Natural killer cell treated with Interleukin-12 subunit alpha and Interleukin-12 subunit beta and Interleukin-15 and Interleukin-18, amount 100 ng/mL, for 72 hours (primary cell): Measurements from ENCODE around the gene PDF. TPM values are rescaled to one million over a fixed set of nuclear protein-coding genes. Genes with fewer than 3 reads are reported as not detected.

ENCODE experiments used
- ATAC-seq, 2 donors: fragments of 150-1000 bp; cut with Tn5 transposase in 1 of 2; sonication (Bioruptor Pico), chemical (Tn5 transposase) in 1 of 2; 2 replicates each; pipeline ENCODE4 v1.10.0; 2021
- DNase-seq: peaks from one replicate; pipeline ENCODE4 v3.0.0; 2022; ENCODE audit warnings: low spot score
- H3K27ac Mint-ChIP-seq, 2 donors: 1 replicate in 1 of 2; 2 replicates in 1 of 2; pipeline ENCODE4 v1.8.0; 2022; ENCODE audit warnings: mixed read lengths in 2 of 2, mild to moderate bottlenecking in 1 of 2, moderate library complexity in 1 of 2
- H3K27me3 Mint-ChIP-seq, 2 donors: 1 replicate in 1 of 2; 2 replicates in 1 of 2; pipeline ENCODE4 v1.8.0; 2022; ENCODE audit warnings: mixed read lengths in 2 of 2
- H3K36me3 Mint-ChIP-seq: one replicate; pipeline ENCODE4 v1.8.0; 2022; ENCODE audit warnings: mixed read lengths
- H3K4me1 Mint-ChIP-seq, 2 donors: 1 replicate in 1 of 2; 2 replicates in 1 of 2; pipeline ENCODE4 v1.8.0; 2022; ENCODE audit warnings: low read depth in 2 of 2, mixed read lengths in 2 of 2, mild to moderate bottlenecking in 1 of 2
- H3K4me3 Mint-ChIP-seq: one replicate; pipeline ENCODE4 v1.8.0; 2022; ENCODE audit warnings: mixed read lengths
- H3K9me3 Mint-ChIP-seq: 2 replicates; pipeline ENCODE4 v1.8.0; 2022; ENCODE audit warnings: mixed read lengths
- total RNA-seq, 2 donors: library from RNA; stranded (reverse); gene quantifications; one replicate each; pipeline ENCODE4 v1.2.3, GENCODE V29; 2022

Gene PDF
- total RNA-seq, 2 donors from 2014 or later = 15.6 to 26.9 TPM

DNA sequence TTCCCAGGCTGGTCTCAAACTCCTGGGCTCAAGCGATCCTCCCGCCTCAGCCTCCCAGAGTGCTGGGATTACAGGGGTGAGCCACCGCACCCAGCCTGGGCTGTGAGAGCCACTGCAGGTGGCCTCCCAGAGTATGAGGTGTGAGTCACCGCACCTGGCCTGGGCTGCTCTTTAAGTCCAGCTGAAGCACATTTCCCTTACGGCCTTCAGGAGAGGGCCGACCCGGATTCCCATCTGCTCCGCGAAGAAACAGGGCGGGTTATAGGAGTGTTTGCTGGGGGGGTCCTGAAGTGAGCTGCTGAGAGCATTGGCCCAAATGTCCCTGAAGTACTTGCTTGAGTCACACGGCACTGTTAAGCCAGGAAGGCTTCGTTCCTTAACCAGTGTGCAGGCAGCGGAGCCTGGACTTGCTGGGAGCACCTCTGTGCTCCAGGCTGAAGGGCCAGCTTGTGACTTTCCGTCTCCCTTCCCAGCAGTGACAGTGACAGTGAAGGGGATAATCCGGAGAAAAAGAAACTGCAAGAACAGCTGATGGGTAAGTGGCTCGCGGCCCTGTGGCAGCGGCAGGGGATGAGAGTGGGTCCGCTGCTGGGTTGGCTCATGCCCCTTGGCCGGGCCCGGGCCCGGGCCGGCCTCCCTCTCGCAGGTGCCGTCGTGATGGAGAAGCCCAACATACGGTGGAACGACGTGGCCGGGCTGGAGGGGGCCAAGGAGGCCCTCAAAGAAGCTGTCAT lies 12.0 kb downstream of the PDF start:
- no peak for ATAC-seq
- Mint-ChIP-seq H3K36me3 (peaks cover 13% of the 10 kb centered on the region), H3K4me1 (peaks cover 14 to 23% of the 10 kb centered on the region in 2 donors), H3K9me3 (no peaks in the 10 kb centered on the region), H3K27ac (no peak overlapping the region), H3K27me3 (no peaks in the 10 kb centered on the region), H3K4me3 (no peak overlapping the region)
- DNase-seq = no peak

DNA sequence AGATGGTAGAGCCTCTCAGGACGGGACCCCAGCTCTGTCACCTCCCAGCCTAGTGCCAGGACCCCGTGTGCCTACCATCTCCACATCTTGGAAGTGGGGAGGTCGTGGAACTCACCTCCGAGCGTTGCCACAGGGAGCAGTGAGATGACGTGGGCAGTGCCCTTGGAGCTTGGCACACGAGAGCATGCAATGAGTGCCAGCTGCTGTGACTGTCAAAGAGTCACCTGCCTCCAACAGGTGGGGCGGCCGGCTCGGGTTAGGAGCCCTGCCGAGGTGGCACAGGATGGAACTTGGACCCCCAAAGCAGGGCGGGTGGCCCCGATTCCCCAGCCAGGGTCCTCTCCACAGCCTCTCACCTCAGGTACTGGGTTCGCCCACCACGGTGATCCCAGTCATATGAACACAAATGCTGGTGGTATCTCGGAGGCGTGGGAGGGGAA lies 13.8 kb downstream of the PDF start:
- Mint-ChIP-seq H3K27ac (no peak overlapping the region), H3K36me3 (peaks cover 14% of the 10 kb centered on the region)

DNA sequence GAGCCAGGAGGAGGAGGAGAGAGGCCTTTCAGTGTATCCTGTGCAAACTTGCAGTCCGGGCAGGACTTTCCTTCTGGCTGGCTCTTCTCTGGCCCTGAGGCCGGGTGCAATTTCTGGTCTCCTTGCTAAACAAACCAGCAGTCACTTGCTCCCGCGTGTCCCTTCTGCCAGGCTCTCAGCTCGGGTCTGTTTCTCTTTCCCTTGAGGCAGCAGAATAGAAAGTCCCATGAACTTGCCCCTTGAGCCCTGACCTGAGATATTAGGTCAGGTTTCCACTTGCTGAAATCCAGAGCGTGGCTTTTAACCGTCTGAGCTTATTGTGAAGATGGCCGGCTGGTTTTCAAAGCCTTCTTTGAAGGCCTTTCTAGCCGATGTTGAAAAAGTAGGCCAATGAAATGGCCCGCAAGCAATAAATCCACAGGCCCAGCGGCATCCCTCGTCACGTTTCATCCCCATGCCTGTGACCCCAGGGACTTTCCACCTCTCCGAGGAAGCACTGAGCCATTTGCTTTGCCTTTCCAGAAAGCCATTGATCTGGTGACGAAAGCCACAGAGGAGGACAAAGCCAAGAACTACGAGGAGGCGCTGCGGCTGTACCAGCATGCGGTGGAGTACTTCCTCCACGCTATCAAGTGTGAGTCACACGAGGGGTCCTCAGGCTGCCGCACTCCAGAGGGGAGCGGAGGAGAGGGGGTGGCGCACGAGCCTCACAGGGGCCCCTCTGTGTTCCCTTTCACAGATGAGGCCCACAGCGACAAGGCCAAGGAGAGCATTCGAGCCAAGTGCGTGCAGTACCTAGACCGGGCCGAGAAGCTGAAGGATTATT lies 14.7 kb downstream of the PDF start:
- H3K27me3 Mint-ChIP-seq = no peaks in the 10 kb centered on the region
- no peak for DNase-seq
- no peak for ATAC-seq
- peaks cover 18 to 24% of the 10 kb centered on the region in 2 donors for H3K4me1 Mint-ChIP-seq
- no peak overlapping the region for H3K27ac Mint-ChIP-seq
- peaks cover 10% of the 10 kb centered on the region for H3K36me3 Mint-ChIP-seq
- no peaks in the 10 kb centered on the region for H3K9me3 Mint-ChIP-seq
- H3K4me3 Mint-ChIP-seq = no peak overlapping the region

More for the DNA sequence above, 13.8 kb downstream of the PDF start:
- no peak for ATAC-seq
- Mint-ChIP-seq H3K9me3 (no peaks in the 10 kb centered on the region), H3K27me3 (no peaks in the 10 kb centered on the region), H3K4me1 (peaks cover 21 to 27% of the 10 kb centered on the region in 2 donors), H3K4me3 (no peak overlapping the region)
- DNase-seq = no peak

DNA sequence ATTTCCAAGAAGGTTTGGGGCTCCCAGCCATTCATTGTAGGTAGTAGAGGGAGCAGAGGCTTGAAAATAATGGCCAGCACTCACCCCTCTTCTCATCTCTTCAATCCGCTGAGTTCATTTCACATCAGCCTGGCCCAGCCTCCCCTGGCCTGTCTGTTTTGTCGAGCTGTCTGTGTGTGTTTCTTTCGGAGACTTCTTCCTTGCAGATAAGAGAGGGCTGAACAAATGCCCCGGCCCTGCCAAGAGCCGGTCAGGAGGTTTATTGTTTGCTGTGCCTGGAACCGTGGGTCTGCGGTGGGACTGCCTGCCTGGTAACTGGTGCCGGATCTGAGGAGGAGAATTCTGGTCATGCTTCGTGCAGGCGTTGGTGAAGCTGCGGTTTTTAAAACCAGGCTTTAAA lies 15.9 kb downstream of the PDF start:
- ATAC-seq (no peak), DNase-seq (no peak)
- Mint-ChIP-seq H3K27ac (peak overlapping the region in 1 of 2 donors; percentile 69), H3K27me3 (no peaks in the 10 kb centered on the region), H3K4me1 (peaks cover 18 to 27% of the 10 kb centered on the region in 2 donors), H3K9me3 (no peaks in the 10 kb centered on the region), H3K36me3 (peaks cover 8% of the 10 kb centered on the region), H3K4me3 (no peak overlapping the region)

DNA sequence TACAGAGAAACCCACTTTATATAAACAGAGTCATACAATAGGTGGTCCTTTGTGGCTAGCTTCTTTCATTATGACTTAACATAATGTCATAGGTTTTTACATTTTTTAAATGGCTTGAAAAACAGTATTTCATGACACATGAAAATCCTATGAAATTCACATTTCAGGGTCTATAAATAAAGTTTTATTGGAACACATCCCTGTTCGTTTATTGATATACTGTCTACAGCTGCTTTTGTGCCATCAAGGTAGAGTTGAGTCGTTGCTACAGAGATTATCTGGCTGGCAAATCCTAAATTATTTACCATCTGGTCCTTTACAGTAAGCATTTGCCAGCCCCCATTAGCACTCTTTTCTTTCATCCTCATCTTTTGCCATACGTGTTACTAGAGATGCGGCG lies 16.9 kb downstream of the PDF start:
- no peak for ATAC-seq
- H3K27me3 Mint-ChIP-seq = no peaks in the 10 kb centered on the region
- no peaks in the 10 kb centered on the region for H3K9me3 Mint-ChIP-seq
- H3K4me3 Mint-ChIP-seq = peak overlapping the region; percentile 79
- DNase-seq = no peak
- peak overlapping the region; percentile 60 to 69 for H3K27ac Mint-ChIP-seq
- H3K4me1 Mint-ChIP-seq = peaks cover 18 to 23% of the 10 kb centered on the region in 2 donors
- H3K36me3 Mint-ChIP-seq = peaks cover 4% of the 10 kb centered on the region

DNA sequence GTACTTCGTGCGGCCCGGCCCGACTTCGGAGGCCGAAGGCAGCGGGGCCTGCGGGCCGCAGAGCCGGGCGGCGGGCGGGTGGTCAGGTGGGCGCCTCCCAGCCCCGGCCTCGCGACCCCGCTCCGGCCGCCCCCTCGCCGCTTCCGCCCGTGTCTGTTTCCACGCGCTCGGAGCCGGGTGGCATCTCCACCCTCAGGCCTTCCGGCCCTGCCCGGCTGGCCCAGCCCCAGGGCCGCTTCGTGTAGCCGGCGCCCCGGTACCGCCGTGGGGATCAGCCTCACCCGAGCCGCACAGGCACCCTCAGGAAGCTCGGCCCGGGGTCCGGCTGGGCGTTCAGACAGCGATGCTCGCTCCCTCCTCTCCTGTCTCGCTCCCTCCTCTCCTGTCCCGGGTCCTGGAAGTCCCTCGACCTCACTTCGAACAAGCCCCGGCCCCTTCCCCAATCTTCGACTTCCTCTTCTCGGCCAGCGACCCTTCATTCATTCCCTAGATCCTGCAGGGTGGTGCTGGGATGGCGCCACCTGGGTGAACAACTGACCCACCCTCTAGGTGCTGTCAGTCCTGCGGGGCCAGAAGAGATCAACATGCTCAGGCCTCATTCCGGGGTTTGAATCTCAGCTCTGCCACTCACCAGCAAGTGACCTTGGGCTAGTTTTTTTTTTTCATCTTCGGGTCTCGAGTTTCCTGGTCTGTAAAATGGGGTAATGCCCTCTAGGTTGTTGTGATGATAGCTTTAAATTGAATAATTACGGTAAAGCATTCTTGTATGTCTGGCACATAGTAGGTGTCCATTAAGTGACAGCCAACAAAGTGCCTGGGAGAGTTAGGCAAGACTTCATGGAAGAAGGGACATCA lies 18.6 kb downstream of the PDF start:
- Mint-ChIP-seq H3K27me3 (no peaks in the 10 kb centered on the region), H3K4me3 (peak overlapping the region; percentile 95), H3K36me3 (peaks cover 4% of the 10 kb centered on the region), H3K27ac (peak overlapping the region; percentile 82 to 90), H3K9me3 (no peaks in the 10 kb centered on the region), H3K4me1 (peaks cover 18 to 23% of the 10 kb centered on the region in 2 donors)
- peak; percentile 76 for DNase-seq
- peak; percentile 74 to 77 for ATAC-seq

DNA sequence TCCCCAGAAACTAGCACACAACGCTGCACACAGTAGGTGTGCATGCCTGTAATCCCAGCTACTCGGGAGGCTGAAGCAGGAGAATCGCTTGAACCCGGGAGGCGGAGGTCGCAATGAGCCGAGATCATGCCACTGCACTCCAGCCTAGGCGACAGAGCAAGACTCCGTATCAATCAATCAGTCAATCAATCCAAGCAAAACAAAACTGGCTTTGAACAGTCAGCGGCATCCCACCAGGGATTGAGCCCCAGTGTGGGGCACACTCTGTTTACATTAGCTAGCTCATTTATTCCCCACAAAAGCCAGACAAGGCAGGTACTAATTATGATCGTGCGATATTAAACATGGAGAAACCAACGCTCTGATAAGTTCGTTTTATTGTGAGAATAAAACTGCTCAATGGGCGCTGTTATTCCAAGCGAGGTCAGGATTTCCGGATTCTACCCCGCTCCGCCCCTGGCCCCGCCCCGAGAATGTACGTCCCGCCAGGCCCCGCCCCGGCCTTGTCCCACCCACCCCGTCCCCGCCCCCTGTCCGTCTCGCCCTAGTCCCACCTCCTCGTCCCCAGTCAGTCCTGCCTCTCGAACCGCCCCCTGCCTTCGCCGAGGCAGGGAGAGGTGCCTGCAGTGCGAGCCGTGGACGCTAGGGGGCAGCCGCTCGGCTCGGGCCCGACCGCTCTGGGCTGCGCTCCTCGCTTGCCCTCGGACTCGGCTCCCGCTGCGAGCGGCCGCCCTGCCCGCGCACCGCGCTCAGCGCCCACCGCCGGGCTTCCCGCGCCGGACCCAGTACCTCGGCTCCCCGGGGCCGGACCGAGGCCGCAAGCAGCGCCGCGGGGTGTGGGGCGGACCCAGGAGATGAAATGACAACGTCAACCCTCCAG lies 19.5 kb downstream of the PDF start, which contains the start of gene VPS4A:
VPS4A (plus strand) TSS at position 698 of the 880 bp plus-strand sequence; CDS start at position 860, 162 bp downstream.
- H3K36me3 Mint-ChIP-seq = peaks cover 4% of the 10 kb centered on the region
- H3K27ac Mint-ChIP-seq = peak within 1 kb of the TSS; percentile 82 to 90
- no peaks in the 10 kb centered on the region for H3K9me3 Mint-ChIP-seq
- DNase-seq (peak; percentile 97), ATAC-seq (peak; percentile 97 to 99)
- peak within 1 kb of the TSS; percentile 95 for H3K4me3 Mint-ChIP-seq
- no peaks in the 10 kb centered on the region for H3K27me3 Mint-ChIP-seq
- peaks cover 18 to 22% of the 10 kb centered on the region in 2 donors for H3K4me1 Mint-ChIP-seq

DNA sequence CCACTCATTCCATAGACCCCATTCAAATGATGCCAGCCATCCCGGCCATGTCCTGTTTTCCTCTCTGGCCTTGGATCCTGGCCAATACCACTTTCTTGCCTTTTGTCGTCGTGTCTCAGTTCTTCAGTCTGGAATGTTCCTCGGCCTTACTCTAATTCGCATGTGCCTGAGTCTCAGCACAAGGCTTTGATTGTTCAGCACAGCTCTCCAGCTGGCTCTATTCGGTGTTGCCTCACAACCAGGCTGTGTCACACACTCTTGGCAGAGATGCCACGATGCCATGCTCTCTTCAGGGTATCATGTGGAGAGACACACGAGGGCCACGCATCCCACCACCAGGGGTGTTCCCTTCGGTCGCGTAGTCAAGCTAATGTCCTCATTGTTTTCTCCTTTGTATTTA lies 21.1 kb downstream of the PDF start:
- ATAC-seq (no peak), DNase-seq (no peak)
- no peak overlapping the region for H3K27ac Mint-ChIP-seq
- H3K36me3 Mint-ChIP-seq = peaks cover 4% of the 10 kb centered on the region
- H3K4me1 Mint-ChIP-seq = peaks cover 18 to 20% of the 10 kb centered on the region in 2 donors
- H3K27me3 Mint-ChIP-seq = no peaks in the 10 kb centered on the region
- peak overlapping the region; percentile 6 for H3K4me3 Mint-ChIP-seq
- H3K9me3 Mint-ChIP-seq = no peaks in the 10 kb centered on the region

DNA sequence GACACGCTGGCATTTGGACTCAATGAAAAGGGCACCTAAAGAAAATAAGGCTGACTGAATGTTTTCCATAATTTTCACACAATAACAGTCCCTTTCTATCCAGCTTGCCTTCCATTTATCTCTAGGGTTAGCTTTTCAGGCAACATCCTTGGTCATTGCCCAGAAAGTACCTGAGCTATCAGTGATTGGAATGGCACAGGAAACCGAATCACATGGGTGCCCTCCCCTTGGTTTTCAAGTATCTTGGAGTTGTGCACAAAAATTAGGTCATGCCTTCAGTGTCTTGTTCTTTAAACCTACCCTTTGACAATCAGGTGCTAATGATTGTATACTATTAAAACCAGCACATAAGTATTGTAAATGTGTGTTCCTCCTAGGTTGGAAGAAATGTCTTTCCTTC lies 22.5 kb downstream of the PDF start:
- Mint-ChIP-seq H3K4me3 (no peak overlapping the region), H3K9me3 (no peaks in the 10 kb centered on the region), H3K36me3 (peaks cover 4% of the 10 kb centered on the region), H3K27me3 (no peaks in the 10 kb centered on the region), H3K27ac (no peak overlapping the region), H3K4me1 (peaks cover 6 to 9% of the 10 kb centered on the region in 2 donors)
- no peak for ATAC-seq
- no peak for DNase-seq

DNA sequence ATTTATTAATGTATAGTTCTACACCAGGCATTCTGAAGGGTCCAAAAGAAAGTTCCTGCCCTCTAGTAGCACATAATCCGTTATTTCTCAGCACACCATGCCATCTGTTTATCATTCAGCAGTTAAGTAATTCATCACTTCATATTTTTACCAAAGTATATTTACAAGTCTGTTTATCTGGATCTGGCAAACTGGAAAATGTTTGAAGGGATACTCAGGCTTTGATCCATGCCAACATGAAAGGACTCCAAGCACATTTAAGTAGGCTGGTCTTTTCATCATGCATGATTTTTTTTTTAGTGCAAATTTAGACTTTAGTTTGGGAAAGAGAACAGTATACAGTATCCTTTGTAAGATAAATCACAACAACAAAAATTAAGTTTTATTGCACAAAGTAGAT lies 23.3 kb downstream of the PDF start:
- DNase-seq = no peak
- Mint-ChIP-seq H3K27ac (no peak overlapping the region), H3K36me3 (peaks cover 3% of the 10 kb centered on the region), H3K27me3 (no peaks in the 10 kb centered on the region), H3K4me3 (no peak overlapping the region), H3K4me1 (peaks cover 3 to 7% of the 10 kb centered on the region in 2 donors), H3K9me3 (no peaks in the 10 kb centered on the region)
- no peak for ATAC-seq

DNA sequence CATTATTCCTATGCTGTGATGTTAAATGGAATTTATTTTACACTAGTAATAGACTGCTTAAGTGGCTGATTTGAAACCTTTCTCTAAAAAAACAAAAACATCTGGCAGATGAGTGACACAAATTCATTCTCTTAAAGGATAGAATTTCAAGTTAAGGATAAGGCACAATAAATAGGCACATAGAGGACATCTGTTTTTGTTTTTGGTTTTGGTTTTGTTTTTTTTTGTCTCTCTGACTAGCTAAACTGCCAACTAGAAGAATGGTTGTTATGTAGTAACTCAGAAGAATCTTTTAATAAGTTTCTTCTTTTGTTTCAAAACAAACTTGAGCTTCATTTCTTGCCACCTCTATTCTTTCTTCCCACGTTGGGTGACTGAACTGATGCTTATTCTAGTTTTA lies 24.4 kb downstream of the PDF start:
- no peak overlapping the region for H3K27ac Mint-ChIP-seq
- DNase-seq = no peak
- H3K9me3 Mint-ChIP-seq = no peaks in the 10 kb centered on the region
- peaks cover 4% of the 10 kb centered on the region for H3K36me3 Mint-ChIP-seq
- peaks cover 0 to 4% of the 10 kb centered on the region in 2 donors for H3K4me1 Mint-ChIP-seq
- H3K27me3 Mint-ChIP-seq = no peaks in the 10 kb centered on the region
- H3K4me3 Mint-ChIP-seq = no peak overlapping the region
- ATAC-seq = no peak

DNA sequence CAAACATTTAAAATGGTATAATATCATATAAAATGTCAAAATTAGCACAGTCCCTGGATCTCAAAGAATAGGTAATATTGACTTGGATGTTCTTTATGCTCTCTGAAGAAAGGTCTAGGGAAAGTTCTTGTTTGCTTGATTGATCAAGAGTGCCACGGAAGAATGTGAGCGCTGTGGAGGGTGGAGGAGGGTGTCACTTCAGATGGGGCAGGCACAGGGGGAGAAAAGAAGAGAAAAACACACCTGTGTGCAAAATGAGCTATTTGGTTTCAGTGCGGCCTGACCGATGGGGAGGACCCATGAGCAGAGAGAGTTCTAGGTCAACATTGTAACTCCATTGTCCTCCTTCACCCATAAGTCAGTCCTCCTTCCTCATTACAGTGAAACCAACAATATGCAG lies 28.1 kb downstream of the PDF start:
- H3K36me3 Mint-ChIP-seq = peaks cover 11% of the 10 kb centered on the region
- H3K9me3 Mint-ChIP-seq = no peaks in the 10 kb centered on the region
- H3K4me1 Mint-ChIP-seq = peaks cover 0 to 7% of the 10 kb centered on the region in 2 donors
- DNase-seq = no peak
- ATAC-seq = no peak
- H3K27me3 Mint-ChIP-seq = no peaks in the 10 kb centered on the region
- H3K4me3 Mint-ChIP-seq = no peak overlapping the region
- no peak overlapping the region for H3K27ac Mint-ChIP-seq

DNA sequence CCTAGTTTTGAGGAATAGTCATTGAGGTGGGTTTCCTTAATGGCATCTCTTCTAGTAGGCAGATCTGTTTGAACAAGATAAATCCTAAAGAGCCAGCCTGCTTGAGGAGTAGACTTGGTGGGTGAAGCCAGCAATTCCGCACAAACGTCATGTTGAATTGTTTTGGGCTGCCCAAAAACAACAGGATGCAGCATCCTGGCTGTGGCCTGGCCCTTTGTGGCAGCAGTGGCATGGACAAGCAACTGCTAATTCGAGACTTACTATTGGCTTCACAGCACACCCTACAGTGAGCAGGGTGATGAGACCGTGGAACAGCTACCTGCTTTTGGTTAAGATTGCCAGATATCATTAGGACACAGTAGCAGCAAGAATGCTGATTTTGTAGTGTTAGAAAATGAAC lies 28.5 kb downstream of the PDF start:
- Mint-ChIP-seq H3K36me3 (peaks cover 11% of the 10 kb centered on the region), H3K27ac (no peak overlapping the region), H3K27me3 (no peaks in the 10 kb centered on the region), H3K9me3 (no peaks in the 10 kb centered on the region), H3K4me1 (peaks cover 0 to 7% of the 10 kb centered on the region in 2 donors), H3K4me3 (no peak overlapping the region)
- DNase-seq (no peak), ATAC-seq (no peak)
